PC-3 (cell line): ENCODE measurements around the gene ATP10A.

Source experiments
- CTCF ChIP-seq: fragments of 300-600 bp; sonication (generic); conservative IDR thresholded peaks from 2 replicates; pipeline ENCODE4 v1.5.1; 2017; ENCODE audit warnings: antibody characterized with exemption, low read depth, mild to moderate bottlenecking, low read length
- EZH2 ChIP-seq: fragments of 300-600 bp; sonication (generic); IDR thresholded peaks from one replicate; pipeline ENCODE4 v1.6.1; 2017; ENCODE audit warnings: antibody characterized with exemption, mild to moderate bottlenecking, low read length; ENCODE audit not compliant: unreplicated experiment

DNA sequence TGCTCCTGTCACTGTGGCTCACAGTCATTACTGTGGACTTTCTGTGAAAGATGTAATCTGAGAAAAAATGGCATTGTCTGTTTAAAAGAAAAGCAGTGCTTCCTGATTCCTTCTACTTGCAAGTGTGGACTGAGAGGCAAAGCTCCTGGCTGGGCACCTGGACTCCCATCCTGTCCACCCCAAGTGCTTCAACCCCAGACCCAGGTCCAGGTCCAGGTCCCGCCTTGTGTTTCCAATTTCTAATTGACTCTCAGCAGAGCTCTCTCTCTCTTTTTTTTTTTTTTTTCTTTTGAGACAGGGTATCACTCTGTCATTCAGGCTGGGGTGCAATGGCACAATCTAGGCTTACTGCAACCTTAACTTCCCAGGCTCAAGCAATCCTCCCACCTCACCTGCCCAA is 94.9 kb downstream of the ATP10A start:
- TF ChIP-seq CTCF (no peak), EZH2 (no peak)
